CD4-positive, alpha-beta T cell treated with Interleukin-6 at 100 ng/mL for 8 hours (primary cell): ENCODE results near the gene SSR1.
"Not testable (repeated sequence)": the region's sequence is repeated elsewhere in the genome, so short reads cannot be mapped to it uniquely, and the experiment has no call there.

Experiments used
- DNase-seq: peaks from one replicate; pipeline ENCODE4 v3.0.0-alpha.2; 2020; ENCODE audit warnings: mixed read lengths, low spot score

Gene SSR1

GRCh38 chr6:7317538-7317937 lies 4.5 kb upstream of the SSR1 start:
- DNase-seq: no peak

- DNase-seq: no peak
These were observed 3.9 kb upstream of the SSR1 start for GRCh38 chr6:7316658-7317533.

- no peak for DNase-seq
These were observed 3.0 kb upstream of the SSR1 start for GRCh38 chr6:7315948-7316365.

GRCh38 chr6:7315087-7315947 lies 2.3 kb upstream of the SSR1 start:
- not testable (repeated sequence) for DNase-seq

GRCh38 chr6:7314414-7314813 lies 1.4 kb upstream of the SSR1 start:
- DNase-seq: no peak

- no peak for DNase-seq
These were observed 636 bp upstream of the SSR1 start for GRCh38 chr6:7313505-7314165.

- DNase-seq: no peak
These were observed 933 bp downstream of the SSR1 start for GRCh38 chr6:7311917-7312615.

- no peak for DNase-seq
These were observed 1.8 kb downstream of the SSR1 start for GRCh38 chr6:7311176-7311575.

GRCh38 chr6:7309050-7309449 lies 3.9 kb downstream of the SSR1 start:
- DNase-seq: no peak

GRCh38 chr6:7307533-7307932 lies 5.5 kb downstream of the SSR1 start:
- no peak for DNase-seq

GRCh38 chr6:7304821-7305220 lies 8.2 kb downstream of the SSR1 start:
- DNase-seq: no peak

GRCh38 chr6:7301702-7302101 lies 11.3 kb downstream of the SSR1 start:
- DNase-seq: no peak

GRCh38 chr6:7300926-7301325 lies 12.1 kb downstream of the SSR1 start:
- no peak for DNase-seq

GRCh38 chr6:7298113-7298512 lies 14.9 kb downstream of the SSR1 start:
- no peak for DNase-seq

- no peak for DNase-seq
These were observed 16.4 kb downstream of the SSR1 start for GRCh38 chr6:7296602-7297001.

GRCh38 chr6:7295916-7296315 lies 17.1 kb downstream of the SSR1 start:
- no peak for DNase-seq

- DNase-seq: no peak
These were observed 20.3 kb downstream of the SSR1 start for GRCh38 chr6:7292596-7293255.

- DNase-seq: no peak
These were observed 22.9 kb downstream of the SSR1 start for GRCh38 chr6:7290079-7290478.

- no peak for DNase-seq
These were observed 27.6 kb downstream of the SSR1 start for GRCh38 chr6:7285416-7285815.

GRCh38 chr6:7283676-7284075 lies 29.3 kb downstream of the SSR1 start:
- DNase-seq: no peak
